Transverse colon (tissue), 4 donors: ENCODE data around the gene RUVBL1. TPM values are rescaled to one million over a fixed set of nuclear protein-coding genes. Genes with fewer than 3 reads are reported as not detected.

Experiments used
- DNase-seq: peaks from one replicate; pipeline ENCODE4 v3.0.0-alpha.2; 2019
- H3K27ac ChIP-seq, 4 donors: fragments of 200-600 bp; sonication (generic); 2 replicates each; pipeline ENCODE4 v1.5.1; 2016 to 2018; ENCODE audit warnings: inconsistent platforms in 4 of 4
- H3K27me3 ChIP-seq: fragments of 200-600 bp; sonication (generic); 2 replicates; pipeline ENCODE4 v1.5.1; 2017; ENCODE audit warnings: inconsistent platforms
- H3K36me3 ChIP-seq, 4 donors: fragments of 200-600 bp; sonication (generic); 2 replicates each; pipeline ENCODE4 v1.5.1; 2017 to 2019; ENCODE audit warnings: inconsistent platforms in 4 of 4
- H3K4me1 ChIP-seq, 4 donors: fragments of 200-600 bp; sonication (generic); 2 replicates each; pipeline ENCODE4 v1.5.1; 2017 to 2020; ENCODE audit warnings: inconsistent platforms in 4 of 4
- H3K4me3 ChIP-seq, 4 donors: fragments of 200-600 bp; sonication (generic); 1 replicate in 1 of 4; 2 replicates in 3 of 4; pipeline versions ENCODE4 v1.5.1 to v1.6.1; 2017 to 2019; ENCODE audit warnings: inconsistent platforms in 4 of 4
- H3K9me3 ChIP-seq, 2 donors: fragments of 200-600 bp; sonication (generic); 2 replicates each; pipeline ENCODE4 v1.5.1; 2017 to 2019; ENCODE audit warnings: inconsistent platforms in 2 of 2
- CTCF ChIP-seq, 5 experiments: fragments of 200-600 bp in 3 of 5; fragments of 450-650 bp in 2 of 5; sonication (generic) in 3 of 5; IDR thresholded peaks; 1 replicate in 2 of 5; 2 replicates in 3 of 5; pipeline ENCODE4 v1.5.1; 2016 to 2017; ENCODE audit warnings: antibody characterized with exemption in 5 of 5, inconsistent platforms in 3 of 5, mild to moderate bottlenecking in 2 of 5, moderate library complexity in 1 of 5
- EP300 ChIP-seq: sonication (generic); formaldehyde crosslinking; IDR thresholded peaks from one replicate; pipeline ENCODE4 v1.6.1; 2017; ENCODE audit warnings: antibody characterized with exemption, low read depth
- POLR2A ChIP-seq: fragments of 450-650 bp; IDR thresholded peaks from one replicate; pipeline ENCODE4 v1.6.1; 2016; ENCODE audit warnings: antibody characterized with exemption, mild to moderate bottlenecking, moderate library complexity
- POLR2AphosphoS5 ChIP-seq, 3 donors: sonication (generic); formaldehyde crosslinking; IDR thresholded peaks; one replicate each; pipeline ENCODE4 v1.6.1; 2016; ENCODE audit warnings: antibody characterized with exemption in 3 of 3
- WGBS, 2 donors: methylation state at CpG; one replicate each; pipeline ENCODE4 v1.1.5; 2018; ENCODE audit warnings: low coverage in 1 of 2; 5-methylcytosine and 5-hydroxymethylcytosine counted together
- in situ Hi-C, 4 donors: fragments of 200-750 bp; cut with MboI; loops; one replicate each; pipeline versions ENCODE4 v1.15.0 to v1.15.1; 2017; ENCODE audit warnings: low sequenced_read_pairs in 3 of 4, low pct_ligation_motif_present in 1 of 4, low pct_unique_long_range_greater_than_20kb in 1 of 4
- intact Hi-C: fragments of 100-400 bp; cut with DNase I; formaldehyde crosslinking; loops from one replicate; pipeline ENCODE4 v1.15.1; 2023; ENCODE audit warnings: low total_unique reads
- total RNA-seq, 4 donors: library from RNA; depleted of rRNA; stranded (reverse); fragments of >200 nt; gene quantifications; one replicate each; pipeline ENCODE4 v1.1.0, GENCODE V29; 2016

Gene RUVBL1
- total RNA-seq, 4 donors from 2014 or later: 1.4 to 16.4 (median 10.1) TPM; not detected in 1

DNA sequence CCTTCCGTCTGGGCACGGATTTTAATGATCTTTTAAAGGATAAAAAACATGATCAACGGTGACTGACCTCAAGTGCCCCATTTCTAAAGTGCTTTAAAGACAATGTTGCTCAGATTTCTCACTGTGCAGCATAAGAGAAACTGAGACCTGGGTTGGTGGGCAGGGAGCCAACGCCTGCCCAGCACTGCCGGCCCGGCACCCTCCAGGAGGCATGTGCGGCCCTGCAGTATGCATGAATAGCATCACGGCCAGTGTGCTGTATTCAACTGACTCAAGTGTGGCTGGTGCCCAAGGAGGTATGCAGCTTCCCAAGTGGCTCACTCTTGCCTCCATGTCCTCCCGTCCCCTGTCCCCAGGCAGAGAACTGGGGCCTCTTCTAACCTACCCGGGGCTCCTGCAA, 41.1 kb downstream of the RUVBL1 start:
- WGBS, 2 donors: 67 to 89% methylated on average over 2 to 10 of the region's 10 CpGs
- in situ Hi-C loops (loop anchor here in 3 of 4 donors (25.0 kb wide), 3 partner anchors 405 to 530 kb away; partner anchors contain the start of gene GATA2 (in 1 of the 3)), intact Hi-C loops (no loop called here)
- DNase-seq: no peak
- TF ChIP-seq EP300: no peak
- no peak for TF ChIP-seq POLR2A
- no peak for TF ChIP-seq POLR2AphosphoS5 (IDR thresholded peaks at IDR 0.05)
- TF ChIP-seq CTCF (IDR thresholded peaks at IDR 0.05): no peak
- H3K27ac ChIP-seq: no peak overlapping the region
- peaks cover 6 to 38% (median 25%) of the 10 kb centered on the region in 4 donors for H3K4me1 ChIP-seq
- H3K4me3 ChIP-seq: no peak overlapping the region
- H3K9me3 ChIP-seq: no peaks in the 10 kb centered on the region
- H3K27me3 ChIP-seq: no peaks in the 10 kb centered on the region
- no peaks in the 10 kb centered on the region for H3K36me3 ChIP-seq

GRCh38 chr3:128081846-128082245, 41.8 kb downstream of the RUVBL1 start:
- TF ChIP-seq CTCF (IDR thresholded peaks at IDR 0.05) (no peak), POLR2A (no peak)
- intact Hi-C loops: no loop called here
- Histone ChIP-seq H3K4me1 (peaks cover 6 to 40% (median 31%) of the 10 kb centered on the region in 4 donors), H3K27me3 (no peaks in the 10 kb centered on the region), H3K36me3 (no peaks in the 10 kb centered on the region), H3K9me3 (no peaks in the 10 kb centered on the region), H3K27ac (peak overlapping the region in 1 of 4 donors; percentile 22), H3K4me3 (no peak overlapping the region)
- 58 to 73% methylated on average over 2 to 4 of the region's 4 CpGs for WGBS, 2 donors
- in situ Hi-C loops: loop anchor here in 3 of 4 donors (25.0 kb wide), 3 partner anchors 405 to 530 kb away; partner anchors contain the start of gene GATA2 (in 1 of the 3)
- no peak for DNase-seq

GRCh38 chr3:128081226-128081625, 42.4 kb downstream of the RUVBL1 start:
- Histone ChIP-seq H3K4me3 (no peak overlapping the region), H3K9me3 (no peaks in the 10 kb centered on the region), H3K36me3 (no peaks in the 10 kb centered on the region), H3K27me3 (peaks cover 4% of the 10 kb centered on the region), H3K4me1 (peaks cover 10 to 46% (median 36%) of the 10 kb centered on the region in 4 donors), H3K27ac (peak overlapping the region in 1 of 4 donors; percentile 22)
- 81% methylated on average over 6 of the region's 6 CpGs; no CpG with 5 or more reads in 1 of the 2 donors for WGBS, 2 donors
- in situ Hi-C loops: loop anchor here in 3 of 4 donors (25.0 kb wide), 3 partner anchors 406 to 531 kb away; partner anchors contain the start of gene GATA2 (in 1 of the 3)
- intact Hi-C loops: no loop called here
- no peak for DNase-seq
- TF ChIP-seq POLR2AphosphoS5 (IDR thresholded peaks at IDR 0.05) (no peak), EP300 (no peak), CTCF (IDR thresholded peaks at IDR 0.05) (no peak), POLR2A (no peak)

DNA sequence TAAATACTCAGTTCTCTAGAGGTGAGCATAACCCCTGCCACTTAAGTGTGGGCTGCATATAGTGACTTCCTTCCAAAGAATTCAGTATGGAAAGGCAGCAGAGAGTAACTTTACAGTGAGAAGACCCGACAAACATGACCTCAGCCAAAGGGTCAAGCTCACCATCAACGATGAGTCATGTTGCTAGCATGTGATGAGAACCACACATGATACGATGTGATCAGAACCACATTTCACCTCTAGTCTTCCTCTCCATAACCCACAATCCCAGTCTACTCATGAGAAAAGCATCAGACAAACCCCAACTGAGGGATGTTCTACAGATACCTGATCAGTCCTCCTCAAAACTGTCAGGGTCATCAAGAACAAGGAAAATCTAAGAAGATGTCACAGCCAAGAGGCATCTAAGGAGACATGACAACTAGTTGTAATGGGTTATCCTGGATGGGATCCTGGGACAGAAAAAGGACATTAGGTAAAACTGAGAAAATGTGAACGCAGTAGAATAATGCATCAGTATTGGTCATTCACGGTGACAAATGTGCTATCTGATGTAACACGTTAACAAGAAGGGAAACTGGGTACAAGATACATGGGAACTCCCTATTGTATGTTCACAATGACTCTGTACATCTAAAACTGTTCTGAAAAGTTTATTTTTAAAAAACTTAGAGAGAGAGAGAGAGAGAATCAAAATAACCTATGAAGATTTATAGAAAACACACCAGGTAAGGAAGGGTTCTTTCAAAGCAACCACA, 43.1 kb downstream of the RUVBL1 start:
- Histone ChIP-seq H3K9me3 (no peaks in the 10 kb centered on the region), H3K4me1 (peaks cover 14 to 52% (median 41%) of the 10 kb centered on the region in 4 donors), H3K36me3 (no peaks in the 10 kb centered on the region), H3K27me3 (peaks cover 4% of the 10 kb centered on the region), H3K27ac (no peak overlapping the region), H3K4me3 (no peak overlapping the region)
- TF ChIP-seq POLR2A (no peak), POLR2AphosphoS5 (IDR thresholded peaks at IDR 0.05) (no peak), EP300 (no peak), CTCF (IDR thresholded peaks at IDR 0.05) (no peak)
- intact Hi-C loops: no loop called here
- 72 to 88% methylated on average over 4 to 6 of the region's 6 CpGs for WGBS, 2 donors
- in situ Hi-C loops: loop anchor here in 3 of 4 donors (25.0 kb wide), 3 partner anchors 407 to 532 kb away; partner anchors contain the start of gene GATA2 (in 1 of the 3)
- DNase-seq: no peak
